H1 (cell line): ENCODE data around the gene EOGT. TPM values are rescaled to one million over a fixed set of nuclear protein-coding genes. Genes with fewer than 3 reads are reported as not detected.

Source experiments
- CTCF ChIA-PET: fragments of 300-600 bp; sonication (Branson Sonifier 250); formaldehyde crosslinking; loops from one replicate; lab custom pipeline; 2021; ENCODE audit not compliant: partially characterized antibody; lab: Charles Lee
- POLR2A ChIA-PET: fragments of 300-600 bp; sonication (Branson Sonifier 250); formaldehyde crosslinking; loops from one replicate; lab custom pipeline; 2021; ENCODE audit warnings: inconsistent platforms; ENCODE audit not compliant: partially characterized antibody; lab: Charles Lee
- DNase-seq, 2 experiments: peaks; one replicate each; pipeline versions ENCODE4 v3.0.0 to v3.0.0-alpha.2; 2010 to 2022; ENCODE audit warnings: low spot score in 2 of 2, low read depth in 1 of 2, mixed read lengths in 1 of 2
- FAIRE-seq: peaks from 2 replicates; lab custom pipeline; 2011; peaks lifted over from hg19 to GRCh38; lab: Jason Lieb, UNC
- H2AFZ ChIP-seq: 2 replicates; pipeline ENCODE4 v1.8.1; 2012; ENCODE audit warnings: low read length, inconsistent platforms
- H2AK5ac ChIP-seq: 2 replicates; pipeline ENCODE4 v1.6.1; 2013; ENCODE audit warnings: low read depth, low read length
- H2BK120ac ChIP-seq: replicated peaks from 2 replicates; pipeline ENCODE3; 2013; ENCODE audit warnings: low read depth, low read length, inconsistent platforms
- H2BK12ac ChIP-seq: 2 replicates; pipeline ENCODE4 v1.6.1; 2013; ENCODE audit warnings: low read depth, low read length
- H2BK15ac ChIP-seq: 2 replicates; pipeline ENCODE4 v1.6.1; 2013; ENCODE audit warnings: low read length
- H2BK20ac ChIP-seq: 2 replicates; pipeline ENCODE4 v1.6.1; 2013; ENCODE audit warnings: low read length
- H2BK5ac ChIP-seq: 2 replicates; pipeline ENCODE4 v1.6.1; 2013; ENCODE audit warnings: low read depth, low read length
- H3K14ac ChIP-seq: 2 replicates; pipeline ENCODE4 v1.6.1; 2013; ENCODE audit warnings: inconsistent platforms; ENCODE audit not compliant: insufficient read length
- H3K18ac ChIP-seq: 2 replicates; pipeline ENCODE4 v1.6.1; 2013; ENCODE audit warnings: low read length; ENCODE audit errors: extremely low read depth
- H3K23ac ChIP-seq: 2 replicates; pipeline ENCODE4 v1.6.1; 2013; ENCODE audit warnings: inconsistent platforms; ENCODE audit not compliant: insufficient read length
- H3K23me2 ChIP-seq: 2 replicates; pipeline ENCODE4 v1.6.1; 2013; ENCODE audit warnings: low read depth, low read length
- H3K27ac ChIP-seq: 2 replicates; pipeline ENCODE4 v1.6.1; 2011; ENCODE audit warnings: low read depth, low read length, inconsistent platforms
- H3K27me3 ChIP-seq, 4 experiments: replicated peaks in 1 of 4; 1 replicate in 1 of 4; 2 replicates in 3 of 4; pipeline versions ENCODE4 v1.6.1 to v1.8.1; 2011 to 2013; ENCODE audit warnings: low read length in 3 of 4, mild to moderate bottlenecking in 3 of 4, inconsistent platforms in 2 of 4, mixed read lengths in 2 of 4, moderate library complexity in 1 of 4; ENCODE audit not compliant: control insufficient read depth in 3 of 4, insufficient read depth in 3 of 4; ENCODE audit errors: extremely low read depth in 1 of 4
- H3K36me3 ChIP-seq, 4 experiments: 2 replicates each; pipeline versions ENCODE4 v1.6.1 to v1.8.1; 2011 to 2013; ENCODE audit warnings: mild to moderate bottlenecking in 4 of 4, low read length in 3 of 4, moderate library complexity in 2 of 4, control low read depth in 1 of 4, inconsistent platforms in 1 of 4; ENCODE audit not compliant: insufficient read depth in 4 of 4, control insufficient read depth in 2 of 4
- H3K4ac ChIP-seq: replicated peaks from 2 replicates; pipeline ENCODE3; 2013; ENCODE audit warnings: low read length, low read depth, mixed read lengths, inconsistent platforms; ENCODE audit not compliant: insufficient read length
- H3K4me1 ChIP-seq, 4 experiments: replicated peaks in 1 of 4; 1 replicate in 1 of 4; 2 replicates in 3 of 4; pipeline versions ENCODE4 v1.6.1 to v1.8.1; 2011 to 2013; ENCODE audit warnings: low read length in 3 of 4, inconsistent platforms in 2 of 4, mixed read lengths in 1 of 4; ENCODE audit not compliant: insufficient read depth in 4 of 4, control insufficient read depth in 3 of 4
- H3K4me2 ChIP-seq, 2 experiments: 2 replicates each; pipeline versions ENCODE4 v1.6.1 to v1.8.1; 2011 to 2013; ENCODE audit warnings: low read depth in 2 of 2, low read length in 2 of 2, control low read depth in 1 of 2, inconsistent platforms in 1 of 2, mild to moderate bottlenecking in 1 of 2; ENCODE audit not compliant: insufficient read depth in 1 of 2
- H3K4me3 ChIP-seq, 4 experiments: fragments of 200-600, 300-600 bp in 1 of 4; sonication (generic), shearing (Covaris generic), sonication (Bioruptor Twin) in 1 of 4; 2 replicates each; pipeline versions ENCODE4 v1.5.1 to v1.8.1; 2011 to 2016; ENCODE audit warnings: low read length in 4 of 4, low read depth in 3 of 4, control low read depth in 2 of 4, inconsistent platforms in 2 of 4, mild to moderate bottlenecking in 2 of 4, mixed read lengths in 1 of 4, moderate library complexity in 1 of 4; ENCODE audit not compliant: insufficient read depth in 2 of 4; ENCODE audit errors: extremely low read depth in 1 of 4
- H3K56ac ChIP-seq: replicated peaks from 2 replicates; pipeline ENCODE3; 2013; ENCODE audit warnings: low read depth, mild to moderate bottlenecking, mixed read lengths, low read length, inconsistent platforms; ENCODE audit not compliant: insufficient read length
- H3K79me1 ChIP-seq: 2 replicates; pipeline ENCODE4 v1.6.1; 2013; ENCODE audit warnings: low read depth, low read length, control low read depth
- H3K79me2 ChIP-seq, 2 experiments: 2 replicates each; pipeline versions ENCODE4 v1.6.1 to v1.8.1; 2012 to 2013; ENCODE audit warnings: low read length in 2 of 2, mild to moderate bottlenecking in 2 of 2, inconsistent platforms in 1 of 2; ENCODE audit not compliant: insufficient read depth in 2 of 2, control insufficient read depth in 1 of 2
- H3K9ac ChIP-seq, 4 experiments: replicated peaks in 1 of 4; 1 replicate in 1 of 4; 2 replicates in 3 of 4; pipeline versions ENCODE4 v1.6.1 to v1.8.1; 2011 to 2013; ENCODE audit warnings: low read depth in 3 of 4, low read length in 3 of 4, control low read depth in 2 of 4, mild to moderate bottlenecking in 2 of 4, moderate library complexity in 2 of 4, inconsistent platforms in 1 of 4; ENCODE audit errors: extremely low read depth in 1 of 4
- H3K9me3 ChIP-seq, 2 experiments: 2 replicates each; pipeline versions ENCODE4 v1.6.1 to v1.8.1; 2012 to 2013; ENCODE audit warnings: mild to moderate bottlenecking in 2 of 2, moderate library complexity in 2 of 2, control low read depth in 1 of 2, inconsistent platforms in 1 of 2, low read depth in 1 of 2, low read length in 1 of 2, mixed read lengths in 1 of 2; ENCODE audit not compliant: insufficient read depth in 2 of 2
- H4K20me1 ChIP-seq, 2 experiments: replicated peaks in 1 of 2; 2 replicates each; pipeline versions ENCODE3 to v1.8.1; 2011 to 2013; ENCODE audit warnings: inconsistent platforms in 2 of 2, low read length in 2 of 2, mild to moderate bottlenecking in 1 of 2; ENCODE audit not compliant: insufficient read depth in 2 of 2, control insufficient read depth in 1 of 2
- H4K5ac ChIP-seq: 2 replicates; pipeline ENCODE4 v1.6.1; 2013; ENCODE audit warnings: low read length, low read depth, mixed read lengths, inconsistent platforms; ENCODE audit not compliant: insufficient read length
- H4K8ac ChIP-seq: 2 replicates; pipeline ENCODE4 v1.8.0; 2013; ENCODE audit warnings: mild to moderate bottlenecking, moderate library complexity, low read length, inconsistent platforms; ENCODE audit not compliant: insufficient read depth; ENCODE audit errors: extremely low read depth
- H4K91ac ChIP-seq: replicated peaks from 2 replicates; pipeline ENCODE3; 2013; ENCODE audit warnings: low read length, mixed read lengths, inconsistent platforms; ENCODE audit not compliant: insufficient read length
- HDAC6 ChIP-seq: IDR thresholded peaks from one replicate; pipeline ENCODE4 v1.7.1; 2012; ENCODE audit warnings: low read depth, mild to moderate bottlenecking, inconsistent platforms, low read length, moderate library complexity
- JUND ChIP-seq: IDR thresholded peaks from 2 replicates; pipeline ENCODE4 v1.6.1; 2011; ENCODE audit warnings: mild to moderate bottlenecking, improper control_type of control experiment, low read length
- KDM4A ChIP-seq: IDR thresholded peaks from one replicate; pipeline ENCODE4 v1.7.1; 2012; ENCODE audit warnings: low read depth, mild to moderate bottlenecking, moderate library complexity, low read length, inconsistent platforms; ENCODE audit not compliant: severe bottlenecking
- POU5F1 ChIP-seq: IDR thresholded peaks from 2 replicates; pipeline ENCODE4 v1.6.1; 2011; ENCODE audit warnings: low read depth, mild to moderate bottlenecking, low read length, moderate library complexity
- RAD21 ChIP-seq, 2 experiments: IDR thresholded peaks in 1 of 2; conservative IDR thresholded peaks in 1 of 2; 2 replicates each; pipeline ENCODE4 v1.6.1; 2011; ENCODE audit warnings: low read depth in 2 of 2, low read length in 2 of 2, improper control_type of control experiment in 1 of 2, inconsistent platforms in 1 of 2, mild to moderate bottlenecking in 1 of 2, moderate library complexity in 1 of 2
- RXRA ChIP-seq: IDR thresholded peaks from 2 replicates; pipeline ENCODE4 v1.6.1; 2011; ENCODE audit warnings: low read depth, mild to moderate bottlenecking, low read length, moderate library complexity; ENCODE audit not compliant: insufficient read depth
- SAP30 ChIP-seq: fragments of 300-600 bp; sonication (generic); IDR thresholded peaks from 2 replicates; pipeline ENCODE4 v1.7.1; 2012; ENCODE audit warnings: low read length, moderate library complexity, mild to moderate bottlenecking, inconsistent platforms; ENCODE audit not compliant: insufficient read depth, insufficient replicate concordance
- SIRT6 ChIP-seq: IDR thresholded peaks from one replicate; pipeline ENCODE4 v1.7.1; 2012; ENCODE audit warnings: low read length, inconsistent platforms
- SP2 ChIP-seq: IDR thresholded peaks from 2 replicates; pipeline ENCODE4 v1.6.1; 2012; ENCODE audit warnings: mild to moderate bottlenecking, low read length, inconsistent platforms
- SRF ChIP-seq: IDR thresholded peaks from 2 replicates; pipeline ENCODE4 v1.6.1; 2011; ENCODE audit warnings: mild to moderate bottlenecking, low read depth, low read length, moderate library complexity
- WGBS, 2 experiments: shearing (Covaris generic) in 1 of 2; methylation state at CpG; one replicate each; pipeline versions ENCODE4 v1.1.6 to v1.1.7; 2013 to 2015; ENCODE audit warnings: low lambda C conversion rate in 2 of 2, mixed read lengths in 2 of 2, inconsistent platforms in 1 of 2, low coverage in 1 of 2, missing lambda C conversion rate in 1 of 2; ENCODE audit not compliant: insufficient replicate concordance in 2 of 2, insufficient coverage in 1 of 2, insufficient read length in 1 of 2; ENCODE audit errors: extremely low coverage in 1 of 2, missing lambda C conversion rate in 1 of 2; 5-methylcytosine and 5-hydroxymethylcytosine counted together
- polyA plus RNA-seq, 7 experiments: library from polyadenylated mRNA; depleted of rRNA in 3 of 7; stranded (reverse) in 5 of 7; unstranded in 2 of 7; fragments of >200 nt in 5 of 7; fragments of 200-250 nt in 2 of 7; gene quantifications; 1 replicate in 5 of 7; 2 replicates in 1 of 7; 4 replicates in 1 of 7; pipeline versions ENCODE4 v1.2.1 to v1.2.3, GENCODE V29; 2011 to 2013; ENCODE audit warnings: missing spikeins in 2 of 7, mixed read lengths in 2 of 7
- total RNA-seq: library from RNA; stranded (reverse); fragmentation: NEBNext Ultra II Directional; extraction: Animal tissue kit (Norgen Biotek cat#: 25700); gene quantifications from 2 replicates; pipeline ENCODE4 v1.2.1, GENCODE V29; 2021
- TF ChIP-seq, protein P1 (sequence below): IDR thresholded peaks from 2 replicates; pipeline ENCODE4 v1.6.1; 2012; ENCODE audit warnings: low read length, inconsistent platforms
- TF ChIP-seq, protein P2 (sequence below): IDR thresholded peaks from 2 replicates; pipeline ENCODE4 v1.6.1; 2012; ENCODE audit warnings: inconsistent platforms

The EOGT gene
- total and polyA plus RNA-seq, 2 of the 8 experiments (the other 6 are each of a cell fraction or from before 2014, with no cell fraction given): 6.7 to 20.7 TPM

- POLR2A ChIA-PET: no interaction called here
- TF ChIP-seq SRF: no peak
- no peak for TF ChIP-seq SAP30
- no peak for TF ChIP-seq RXRA
- no peak for TF ChIP-seq SP2
- TF ChIP-seq, protein P1, sequence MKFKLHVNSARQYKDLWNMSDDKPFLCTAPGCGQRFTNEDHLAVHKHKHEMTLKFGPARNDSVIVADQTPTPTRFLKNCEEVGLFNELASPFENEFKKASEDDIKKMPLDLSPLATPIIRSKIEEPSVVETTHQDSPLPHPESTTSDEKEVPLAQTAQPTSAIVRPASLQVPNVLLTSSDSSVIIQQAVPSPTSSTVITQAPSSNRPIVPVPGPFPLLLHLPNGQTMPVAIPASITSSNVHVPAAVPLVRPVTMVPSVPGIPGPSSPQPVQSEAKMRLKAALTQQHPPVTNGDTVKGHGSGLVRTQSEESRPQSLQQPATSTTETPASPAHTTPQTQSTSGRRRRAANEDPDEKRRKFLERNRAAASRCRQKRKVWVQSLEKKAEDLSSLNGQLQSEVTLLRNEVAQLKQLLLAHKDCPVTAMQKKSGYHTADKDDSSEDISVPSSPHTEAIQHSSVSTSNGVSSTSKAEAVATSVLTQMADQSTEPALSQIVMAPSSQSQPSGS: no peak
- no peak for TF ChIP-seq HDAC6
- TF ChIP-seq JUND: no peak
- no peak for TF ChIP-seq POU5F1
- TF ChIP-seq SIRT6: no peak
- TF ChIP-seq, protein P2, sequence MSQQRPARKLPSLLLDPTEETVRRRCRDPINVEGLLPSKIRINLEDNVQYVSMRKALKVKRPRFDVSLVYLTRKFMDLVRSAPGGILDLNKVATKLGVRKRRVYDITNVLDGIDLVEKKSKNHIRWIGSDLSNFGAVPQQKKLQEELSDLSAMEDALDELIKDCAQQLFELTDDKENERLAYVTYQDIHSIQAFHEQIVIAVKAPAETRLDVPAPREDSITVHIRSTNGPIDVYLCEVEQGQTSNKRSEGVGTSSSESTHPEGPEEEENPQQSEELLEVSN: no peak
- TF ChIP-seq KDM4A: no peak
- TF ChIP-seq RAD21 (IDR thresholded peaks at IDR 0.05 in 1 of 2, conservative IDR thresholded peaks at IDR 0.05 in 1 of 2; ENCODE audit: low read depth in 2 of 2, low read length in 2 of 2): no peak
Observed at GRCh38 chr3:68988740-68989139, 24.7 kb downstream of the EOGT start.

More at GRCh38 chr3:68988740-68989139, 24.7 kb downstream of the EOGT start:
- Histone ChIP-seq H3K27ac (no peak overlapping the region), H4K20me1 (no peaks in the 10 kb centered on the region), H3K56ac (no peak overlapping the region), H2BK12ac (no peak overlapping the region), H3K18ac (no peak overlapping the region), H4K8ac (no peak overlapping the region), H2BK20ac (no peak overlapping the region), H3K23ac (no peak overlapping the region), H3K4me3 (no peak overlapping the region), H3K27me3 (no peaks in the 10 kb centered on the region), H2AK5ac (no peak overlapping the region), H4K5ac (no peak overlapping the region), H4K91ac (no peak overlapping the region), H3K4ac (no peak overlapping the region), H3K23me2 (no peaks in the 10 kb centered on the region; the same call in 1 of the 2 replicates), H3K4me1 (no peaks in the 10 kb centered on the region), H3K9ac (no peak overlapping the region), H3K14ac (no peak overlapping the region), H2BK120ac (no peak overlapping the region), H3K79me1 (no peaks in the 10 kb centered on the region), H2BK5ac (no peak overlapping the region), H3K79me2 (no peaks in the 10 kb centered on the region), H3K36me3 (peaks cover 0 to 17% (median 8%) of the 10 kb centered on the region in 4 experiments; a peak in 5 of 8 replicates), H3K4me2 (no peak overlapping the region), H2BK15ac (no peak overlapping the region), H2AFZ (no peak overlapping the region), H3K9me3 (peaks cover 0 to 4% of the 10 kb centered on the region in 2 experiments; a peak in 1 of 4 replicates)
- CTCF ChIA-PET: no interaction called here
- FAIRE-seq (no peak), DNase-seq (no peak)
- WGBS, 2 experiments: 93% methylated on average over 4 of the region's 4 CpGs; no CpG with 5 or more reads in 1 of the 2 experiments
